GM12891 (cell line): ENCODE data around the gene CDKN2B.

Experiments used
- DNase-seq: peaks from one replicate; pipeline ENCODE4 v3.0.0; 2011; ENCODE audit warnings: low spot score; ENCODE audit not compliant: insufficient read length
- FAIRE-seq: peaks from 2 replicates; lab custom pipeline; 2011; peaks lifted over from hg19 to GRCh38; lab: Jason Lieb, UNC
- PAX5 ChIP-seq: IDR thresholded peaks from 2 replicates; pipeline ENCODE4 v1.6.1; 2011; ENCODE audit warnings: low read length, moderate library complexity, mild to moderate bottlenecking; ENCODE audit not compliant: insufficient read depth, severe bottlenecking
- POLR2A ChIP-seq: IDR thresholded peaks from 2 replicates; pipeline ENCODE4 v1.6.1; 2011; ENCODE audit warnings: low read depth, low read length, control low read depth
- POLR2AphosphoS5 ChIP-seq: IDR thresholded peaks from 2 replicates; pipeline ENCODE4 v1.6.1; 2011; ENCODE audit warnings: low read depth, low read length, control low read depth
- POU2F2 ChIP-seq: IDR thresholded peaks from 2 replicates; pipeline ENCODE4 v1.6.1; 2011; ENCODE audit warnings: low read depth, mild to moderate bottlenecking, control low read depth, low read length, moderate library complexity
- SPI1 ChIP-seq: IDR thresholded peaks from 2 replicates; pipeline ENCODE4 v1.6.1; 2011; ENCODE audit warnings: low read depth, low read length, control low read depth
- TAF1 ChIP-seq: IDR thresholded peaks from 2 replicates; pipeline ENCODE4 v1.6.1; 2011; ENCODE audit warnings: low read depth, low read length, control low read depth

The CDKN2B gene

GRCh38 chr9:22022396-22022795 lies 13.3 kb upstream of the CDKN2B start:
- TF ChIP-seq POLR2AphosphoS5 (no peak), SPI1 (no peak), POU2F2 (no peak), PAX5 (no peak), TAF1 (no peak), POLR2A (no peak)
- DNase-seq, result no peak
- FAIRE-seq, result no peak

GRCh38 chr9:22010866-22011625 lies 1.9 kb upstream of the CDKN2B start:
- TF ChIP-seq POU2F2, result no peak
- no peak for TF ChIP-seq POLR2A
- no peak for TF ChIP-seq TAF1
- TF ChIP-seq PAX5, result no peak
- no peak for TF ChIP-seq POLR2AphosphoS5
- no peak for TF ChIP-seq SPI1
- FAIRE-seq, result no peak
- no peak for DNase-seq

- no peak for TF ChIP-seq POLR2A
- no peak for TF ChIP-seq POLR2AphosphoS5
- TF ChIP-seq TAF1, result no peak
- no peak for TF ChIP-seq PAX5
- no peak for TF ChIP-seq SPI1
- TF ChIP-seq POU2F2, result no peak
- DNase-seq (no peak), FAIRE-seq (no peak)
These were observed 382 bp upstream of the CDKN2B start for GRCh38 chr9:22009506-22009867.

DNA sequence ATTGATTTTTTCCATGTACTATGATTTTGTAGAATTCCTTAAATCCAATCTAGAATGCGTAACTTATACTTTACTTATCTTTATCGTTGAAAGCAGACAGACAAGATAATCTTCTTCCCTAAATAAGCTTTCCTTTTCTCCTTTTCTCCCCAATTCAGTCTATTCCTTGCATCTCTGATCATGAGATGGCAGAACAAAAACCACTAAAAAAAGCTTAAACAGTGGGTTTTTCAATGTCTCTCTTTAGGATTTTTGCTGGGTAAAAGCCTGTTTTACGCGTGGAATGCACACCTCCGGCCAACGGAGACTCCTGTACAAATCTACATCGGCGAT lies 755 bp downstream of the CDKN2B start:
- no peak for FAIRE-seq
- DNase-seq, result no peak
- TF ChIP-seq PAX5 (no peak), SPI1 (no peak), TAF1 (no peak), POLR2A (no peak), POU2F2 (no peak), POLR2AphosphoS5 (no peak)

DNA sequence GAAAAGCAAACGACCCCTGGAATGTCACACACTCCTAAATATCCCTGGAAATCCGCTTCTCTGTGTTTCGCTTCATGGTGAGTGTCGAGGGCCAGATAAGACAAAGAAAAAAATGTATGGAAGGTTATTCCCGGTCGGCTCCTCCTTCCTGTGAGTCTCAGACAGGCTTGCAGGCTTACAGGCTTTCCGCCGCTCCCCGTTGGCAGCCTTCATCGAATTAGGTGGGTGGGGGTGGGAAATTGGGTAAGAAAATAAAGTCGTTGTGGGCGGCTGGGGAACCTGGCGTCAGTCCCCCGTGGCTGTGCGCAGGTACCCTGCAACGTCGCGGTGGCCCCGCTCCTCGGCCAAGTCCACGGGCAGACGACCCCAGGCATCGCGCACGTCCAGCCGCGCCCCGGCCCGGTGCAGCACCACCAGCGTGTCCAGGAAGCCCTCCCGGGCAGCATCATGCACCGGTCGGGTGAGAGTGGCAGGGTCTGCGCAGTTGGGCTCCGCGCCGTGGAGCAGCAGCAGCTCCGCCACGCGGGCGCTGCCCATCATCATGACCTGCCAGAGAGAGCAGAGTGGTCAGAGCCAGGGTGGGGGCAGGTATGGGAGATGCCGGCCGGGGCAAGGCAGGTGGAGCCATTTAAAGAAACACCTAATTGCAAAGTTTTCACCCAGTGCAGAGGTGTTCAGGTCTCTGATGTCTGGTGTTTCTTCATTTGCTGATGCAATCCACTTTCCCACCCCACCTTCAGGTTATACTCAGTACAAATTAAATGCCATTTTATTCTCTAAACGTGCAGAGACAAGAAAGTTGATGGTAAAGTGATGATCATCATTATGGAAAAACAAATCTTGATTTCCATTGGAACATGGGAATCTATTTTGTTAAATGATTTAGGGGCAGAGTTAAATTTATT lies 3.2 kb downstream of the CDKN2B start:
- TF ChIP-seq PAX5 (no peak), SPI1 (no peak), POLR2A (no peak), POU2F2 (no peak), TAF1 (no peak), POLR2AphosphoS5 (no peak)
- FAIRE-seq (no peak), DNase-seq (no peak)

- FAIRE-seq, result peak; percentile 26
- DNase-seq, result no peak
These were observed 3.9 kb downstream of the CDKN2B start for GRCh38 chr9:22005021-22005701.

DNA sequence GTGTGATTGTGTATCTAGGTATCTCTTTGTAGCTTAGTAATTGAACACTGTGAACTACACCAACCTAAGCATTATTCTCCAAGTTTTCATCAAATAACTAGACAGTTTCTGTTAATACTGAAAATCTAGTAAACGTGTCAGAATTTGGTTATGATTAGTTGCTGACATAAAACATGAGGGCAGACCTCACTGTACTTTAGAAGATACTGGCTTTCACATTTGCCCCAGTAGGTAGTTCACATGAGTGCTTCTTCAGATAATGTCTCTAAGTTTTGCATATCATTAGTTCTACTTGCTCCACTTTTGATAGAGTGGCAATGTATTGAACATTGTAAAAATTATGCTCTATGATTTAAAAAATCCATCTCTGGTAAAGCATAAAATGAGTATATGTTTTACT lies 7.1 kb downstream of the CDKN2B start:
- no peak for DNase-seq
- TF ChIP-seq POU2F2 (no peak), TAF1 (no peak), SPI1 (no peak), POLR2AphosphoS5 (no peak), POLR2A (no peak), PAX5 (no peak)
- peak; percentile 71 for FAIRE-seq

More at GRCh38 chr9:22005021-22005701, 3.9 kb downstream of the CDKN2B start:
- TF ChIP-seq POLR2AphosphoS5 (no peak), POLR2A (no peak), TAF1 (no peak), SPI1 (no peak), POU2F2 (no peak), PAX5 (no peak)

DNA sequence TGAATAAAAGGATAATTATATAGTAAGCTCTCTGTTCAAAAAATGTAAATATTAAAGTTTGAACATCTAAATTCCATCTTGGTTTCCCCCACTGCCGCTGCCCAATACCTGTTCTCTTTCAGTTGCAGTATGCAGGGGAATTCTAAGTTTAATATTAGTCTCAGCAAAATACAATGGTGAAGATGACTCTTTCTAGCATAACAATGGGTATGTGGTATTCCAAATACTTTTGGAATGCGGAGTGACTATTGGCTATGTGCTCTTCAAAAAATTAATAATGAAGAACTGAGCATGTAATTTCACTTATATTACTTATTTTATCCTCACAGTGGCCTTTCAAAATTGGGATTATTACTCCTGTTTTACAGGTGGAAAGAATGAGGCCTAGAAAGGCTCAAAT lies 11.1 kb downstream of the CDKN2B start:
- DNase-seq (no peak), FAIRE-seq (no peak)
- TF ChIP-seq POU2F2 (no peak), POLR2AphosphoS5 (no peak), TAF1 (no peak), PAX5 (no peak), POLR2A (no peak), SPI1 (no peak)

DNA sequence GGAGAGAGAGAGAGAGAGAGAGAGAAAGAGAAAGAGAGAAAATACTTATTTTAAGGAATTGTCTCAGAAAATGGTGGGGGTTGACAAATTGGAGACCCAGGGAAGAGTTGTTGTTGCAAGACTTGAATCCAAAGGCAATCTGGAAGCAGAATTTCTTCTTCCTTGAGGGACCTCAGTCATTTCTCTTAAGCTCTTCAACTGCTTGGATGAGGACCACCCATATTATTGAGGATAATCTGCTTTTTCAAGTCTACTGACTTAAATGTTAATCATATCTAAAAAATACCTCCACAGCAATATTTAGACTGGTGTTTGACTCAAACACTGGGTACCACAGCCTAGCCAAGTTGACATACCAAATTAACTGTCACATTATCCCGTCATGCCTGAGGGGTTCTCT lies 11.6 kb downstream of the CDKN2B start:
- FAIRE-seq, result no peak
- no peak for DNase-seq
- TF ChIP-seq POLR2A, result no peak
- no peak for TF ChIP-seq POU2F2
- no peak for TF ChIP-seq POLR2AphosphoS5
- no peak for TF ChIP-seq SPI1
- no peak for TF ChIP-seq TAF1
- TF ChIP-seq PAX5, result no peak

DNA sequence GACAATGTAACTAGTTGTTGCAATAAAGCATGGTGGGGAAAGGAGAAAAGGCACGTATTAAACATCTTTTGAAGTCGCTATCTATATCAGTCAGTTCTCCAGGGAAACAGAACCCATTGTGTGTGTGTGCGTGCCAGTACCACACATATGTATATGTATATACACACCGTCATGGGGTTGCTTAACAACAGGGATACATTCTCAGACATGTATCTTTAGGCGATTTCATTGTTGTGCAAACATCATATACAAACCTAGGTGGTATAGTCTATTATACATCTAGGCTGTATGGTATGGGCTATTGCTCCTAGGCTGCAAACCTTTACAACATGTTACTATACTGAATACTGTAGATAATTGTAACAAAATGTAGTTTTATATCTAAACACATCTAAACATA lies 12.2 kb downstream of the CDKN2B start:
- TF ChIP-seq SPI1 (no peak), TAF1 (no peak), PAX5 (no peak), POU2F2 (no peak), POLR2A (no peak), POLR2AphosphoS5 (no peak)
- FAIRE-seq (peak; percentile 68), DNase-seq (no peak)
